HG03280 (cell line): ENCODE measurements around the gene EPHA2.
"Not testable (repeated sequence)": the region's sequence is repeated elsewhere in the genome, so short reads cannot be mapped to it uniquely, and the experiment has no call there.

Experiments
- ATAC-seq: cut with Tn5 transposase; IDR thresholded peaks from one replicate; pipeline ENCODE4 v1.9.1; 2021; ENCODE audit warnings: mild to moderate bottlenecking, moderate library complexity; ENCODE audit not compliant: unreplicated experiment

EPHA2 gene

DNA sequence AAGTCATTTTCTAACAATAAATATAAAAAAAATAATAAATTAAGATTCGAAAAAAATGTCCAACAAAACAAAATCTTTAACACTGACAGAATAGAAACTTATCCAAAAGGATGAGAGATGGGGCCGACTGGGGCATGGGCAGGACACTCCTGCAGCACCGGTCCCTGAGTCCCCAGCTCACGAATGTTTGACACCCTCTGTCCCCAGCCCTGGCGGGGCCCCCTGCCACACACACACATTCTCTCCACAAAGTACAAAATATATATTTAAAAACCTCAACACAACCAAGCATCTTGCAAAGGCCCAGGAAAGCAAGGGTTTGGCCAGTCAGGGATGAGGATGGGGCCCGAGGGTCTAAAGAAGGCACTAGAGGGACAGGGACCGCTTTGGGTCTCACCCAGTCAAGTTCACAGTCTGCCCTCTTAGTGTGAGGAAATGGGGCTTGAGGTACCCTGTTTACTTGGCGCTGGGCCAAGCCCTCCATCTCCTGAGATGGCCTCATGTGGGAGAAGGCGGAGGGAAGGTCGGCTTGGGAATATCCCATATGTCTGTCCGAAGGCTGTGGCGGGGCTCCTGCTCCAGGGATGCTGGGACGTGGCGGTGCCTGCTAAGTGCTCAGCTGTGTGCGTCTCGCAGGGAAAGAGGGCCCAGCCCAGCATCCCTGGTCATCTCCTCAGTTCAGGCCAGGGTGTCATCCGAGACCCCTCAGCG lies 31.3 kb downstream of the EPHA2 start:
- no peak for ATAC-seq

DNA sequence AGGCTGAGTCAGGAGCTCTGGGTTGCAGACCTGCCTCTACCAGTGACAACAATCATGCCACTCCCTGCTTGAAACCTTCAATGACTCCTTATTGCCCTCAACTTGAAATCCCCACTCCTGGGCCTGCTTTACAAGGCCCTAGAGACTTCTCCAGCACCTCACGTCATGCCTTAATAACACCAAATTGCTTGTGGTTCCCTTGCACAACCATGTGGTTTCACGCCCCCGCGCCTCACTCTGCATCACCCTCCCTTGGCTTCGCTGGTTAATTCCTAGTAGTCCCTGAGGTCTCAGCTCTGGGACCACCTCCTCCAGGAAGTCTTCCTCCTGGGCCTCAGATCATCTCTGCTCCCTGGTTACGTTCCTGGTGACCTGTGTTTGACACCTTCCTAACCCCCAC lies 33.0 kb downstream of the EPHA2 start:
- no peak for ATAC-seq

DNA sequence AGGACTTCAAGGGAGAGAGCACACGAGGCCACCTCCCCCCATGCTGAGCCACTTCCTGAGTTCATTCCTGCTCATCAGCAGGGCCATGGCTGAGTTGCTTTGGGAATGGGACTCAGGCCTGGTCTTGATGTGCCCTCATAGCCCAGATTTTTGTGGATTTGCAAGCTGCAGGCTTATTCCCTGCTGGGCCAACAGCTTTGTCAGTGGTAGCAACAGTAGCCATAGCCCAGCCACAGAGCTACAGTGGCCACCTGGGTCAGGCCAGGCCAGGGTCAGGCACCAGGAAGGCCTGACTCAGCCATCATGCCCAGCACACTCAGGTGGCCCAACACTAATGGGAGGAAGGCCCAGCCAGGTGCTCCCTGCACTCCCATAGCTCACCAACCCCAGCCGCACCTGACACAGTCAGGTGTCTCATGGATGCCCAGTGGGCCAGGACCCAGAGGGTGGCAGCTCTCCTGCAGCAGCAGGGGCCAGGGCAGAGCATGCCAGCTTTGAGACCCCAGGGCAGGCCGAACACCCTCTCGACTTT lies 33.5 kb downstream of the EPHA2 start:
- no peak for ATAC-seq

DNA sequence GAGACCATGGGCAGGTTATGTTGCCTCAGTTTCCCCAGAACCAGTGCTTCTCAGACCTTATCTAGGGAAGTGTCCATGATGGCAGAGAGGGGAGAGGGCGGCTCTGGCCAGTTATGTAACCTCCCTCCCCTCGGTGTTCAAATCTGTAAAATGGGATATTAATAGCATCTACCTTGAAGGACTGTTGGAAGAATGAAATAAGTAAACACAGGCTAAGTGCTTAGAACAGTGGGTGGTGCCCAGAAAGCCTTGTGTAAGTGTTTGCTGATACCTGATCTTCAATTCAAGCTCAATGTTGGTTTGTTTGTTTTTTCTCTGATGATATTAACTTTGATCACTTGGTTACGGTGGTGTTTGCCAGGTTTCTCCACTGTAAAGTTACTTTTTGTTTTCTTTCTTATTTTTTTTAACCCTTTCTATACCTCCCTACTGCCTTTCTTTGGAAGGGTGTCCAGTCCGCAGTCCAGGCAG lies 34.9 kb downstream of the EPHA2 start:
- no peak for ATAC-seq

DNA sequence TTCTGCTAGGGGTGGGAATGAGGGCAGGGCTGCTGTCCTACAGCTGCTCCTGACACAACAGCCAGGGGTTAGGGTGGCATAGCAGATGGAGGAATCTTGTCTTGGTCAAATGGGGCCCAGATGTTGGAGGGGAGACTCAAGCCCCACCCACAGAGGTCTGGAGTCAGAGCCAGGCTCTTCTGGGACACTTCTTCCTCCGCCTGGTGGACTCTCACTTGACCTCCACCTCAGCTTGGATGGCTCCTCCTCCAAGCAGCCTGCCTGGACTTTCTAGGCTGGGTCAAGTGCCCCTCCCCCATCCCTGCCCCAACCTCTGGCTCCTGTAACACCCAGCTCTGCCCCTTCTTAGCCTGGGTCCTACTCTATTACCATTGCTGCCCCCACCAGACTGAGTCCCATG lies 35.5 kb downstream of the EPHA2 start:
- no peak for ATAC-seq

DNA sequence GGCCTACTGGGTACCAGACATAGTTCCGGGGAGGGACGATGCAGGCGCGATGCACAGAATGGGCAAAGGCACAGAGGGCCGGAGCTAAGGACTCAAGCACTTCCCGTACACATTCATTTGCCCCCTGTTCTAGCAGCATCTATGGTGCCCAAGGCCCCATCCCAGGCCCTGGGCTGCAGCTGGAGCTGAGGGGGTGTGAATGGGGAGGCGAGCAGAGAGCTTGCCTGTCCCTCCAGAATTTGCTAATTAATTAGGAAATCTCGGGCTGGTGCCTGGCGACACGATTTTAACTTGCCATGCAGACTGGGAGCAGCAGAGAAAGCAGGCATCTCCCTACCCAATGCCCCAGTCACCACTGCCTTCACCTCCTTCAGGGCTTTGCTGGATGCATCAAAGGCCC lies 35.9 kb downstream of the EPHA2 start:
- no peak for ATAC-seq

DNA sequence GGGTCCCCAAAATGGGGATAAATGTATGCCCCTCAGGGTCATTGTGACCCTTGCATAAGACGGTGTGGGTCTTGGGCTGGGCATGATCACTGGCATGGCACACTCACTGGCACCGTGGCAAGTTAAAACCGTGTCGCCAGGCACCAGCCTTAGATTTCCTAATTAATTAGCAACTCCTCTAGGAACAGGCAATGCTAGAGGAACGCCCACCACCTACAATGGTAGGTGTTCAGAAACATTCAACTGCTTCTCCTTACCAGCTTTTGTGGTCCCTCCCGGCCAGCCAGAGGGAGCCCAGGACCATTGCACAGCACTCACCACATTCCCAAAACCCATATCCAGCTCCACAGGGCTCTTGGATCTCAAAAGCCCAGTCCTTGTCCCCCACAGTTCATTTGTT lies 36.4 kb downstream of the EPHA2 start:
- ATAC-seq: no peak

DNA sequence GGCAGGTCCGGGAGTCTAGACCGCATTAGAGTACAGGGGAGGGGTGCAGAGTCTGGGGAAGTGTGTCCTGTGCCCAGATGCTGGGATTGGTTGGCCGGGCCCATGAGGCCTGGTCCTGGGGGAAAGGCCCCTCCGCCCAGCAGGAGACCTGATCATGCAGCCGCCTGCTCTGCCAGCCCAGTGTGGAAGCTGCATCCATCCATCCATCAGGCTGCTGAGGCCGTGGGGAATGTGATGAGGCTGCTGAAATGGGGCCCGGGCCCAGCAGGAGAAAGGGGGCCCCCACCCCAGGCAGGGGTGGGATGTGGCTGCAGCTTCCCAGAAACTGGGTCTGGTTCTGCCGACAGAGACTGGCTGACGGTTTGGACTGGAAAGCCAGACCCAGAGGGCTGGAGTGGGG lies 37.2 kb downstream of the EPHA2 start:
- ATAC-seq: no peak

DNA sequence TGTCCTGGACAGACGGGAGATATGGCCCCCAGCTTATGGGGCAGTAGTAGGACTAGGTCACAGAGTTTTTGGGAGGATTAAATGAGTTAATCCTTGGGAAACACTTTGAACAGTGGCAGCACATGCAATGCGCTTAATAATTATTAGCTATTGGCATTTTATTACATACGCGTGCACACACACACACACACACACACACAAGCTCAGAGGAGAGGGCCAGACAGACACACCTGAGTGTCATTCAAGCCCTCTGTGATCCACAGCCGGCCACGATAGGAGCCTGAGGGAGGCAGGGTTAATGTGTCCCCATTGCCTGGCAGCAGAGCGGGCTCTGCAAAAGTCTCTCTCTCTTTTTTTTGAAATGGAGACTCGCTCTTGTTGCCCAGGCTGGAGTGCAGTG lies 37.9 kb downstream of the EPHA2 start:
- no peak for ATAC-seq

DNA sequence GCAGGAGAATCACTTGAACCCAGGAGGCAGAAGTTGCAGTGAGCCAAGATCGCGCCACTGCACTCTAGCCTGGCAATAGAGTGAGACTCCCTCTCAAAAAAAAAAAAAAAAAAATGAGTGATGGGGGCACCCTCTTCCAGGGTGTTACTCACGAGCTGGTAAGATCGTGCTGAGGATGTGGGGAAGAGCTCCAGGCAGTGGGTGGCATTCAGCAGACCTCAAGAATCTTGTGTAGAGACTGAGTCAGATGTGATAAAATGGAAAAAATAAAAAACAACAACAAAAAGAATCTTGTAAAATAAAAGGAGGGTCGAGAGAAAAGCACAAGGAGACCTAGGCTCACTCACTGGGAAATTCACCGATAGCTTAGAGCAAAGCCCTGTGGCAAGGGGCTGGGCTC lies 38.5 kb downstream of the EPHA2 start:
- no peak for ATAC-seq

DNA sequence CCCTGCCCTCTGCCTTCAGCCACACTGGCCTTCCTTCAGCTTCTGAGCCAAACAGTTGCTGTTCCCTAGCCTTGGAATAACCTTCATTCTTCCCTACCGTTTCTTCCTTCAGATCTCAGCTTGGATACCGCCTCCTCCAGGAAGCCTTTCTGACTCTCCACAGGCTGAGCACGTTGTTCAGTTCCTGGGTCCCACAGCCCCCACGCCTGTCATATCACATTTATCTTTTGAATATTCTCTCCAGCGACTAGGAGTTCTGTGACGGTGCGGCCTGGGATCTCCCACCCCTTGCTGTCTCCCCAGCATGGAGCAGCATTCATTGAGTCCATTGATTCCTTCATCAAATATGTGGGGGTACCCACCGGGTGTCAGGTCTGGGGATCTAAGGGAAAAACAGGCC lies 39.2 kb downstream of the EPHA2 start:
- ATAC-seq: no peak

DNA sequence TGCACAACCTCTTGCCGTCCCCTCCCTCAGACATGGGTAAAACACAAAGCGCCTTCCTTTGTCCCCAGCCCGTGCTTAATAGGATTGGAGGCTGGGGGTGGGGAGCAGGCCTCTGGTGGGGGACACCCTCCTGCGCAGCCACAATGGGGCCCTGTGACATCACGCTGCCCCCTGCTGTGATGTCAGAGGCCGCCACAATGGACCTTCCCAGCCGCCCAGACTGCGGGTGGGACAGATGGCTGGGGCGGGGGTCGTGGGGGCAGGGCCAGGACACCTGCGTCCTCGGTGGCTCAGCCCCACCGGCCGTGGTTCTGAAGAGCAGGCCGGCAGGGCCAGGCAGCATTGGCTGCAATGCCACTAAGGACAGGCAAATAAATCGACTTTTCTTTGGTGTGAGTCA lies 39.9 kb downstream of the EPHA2 start:
- ATAC-seq: no peak

DNA sequence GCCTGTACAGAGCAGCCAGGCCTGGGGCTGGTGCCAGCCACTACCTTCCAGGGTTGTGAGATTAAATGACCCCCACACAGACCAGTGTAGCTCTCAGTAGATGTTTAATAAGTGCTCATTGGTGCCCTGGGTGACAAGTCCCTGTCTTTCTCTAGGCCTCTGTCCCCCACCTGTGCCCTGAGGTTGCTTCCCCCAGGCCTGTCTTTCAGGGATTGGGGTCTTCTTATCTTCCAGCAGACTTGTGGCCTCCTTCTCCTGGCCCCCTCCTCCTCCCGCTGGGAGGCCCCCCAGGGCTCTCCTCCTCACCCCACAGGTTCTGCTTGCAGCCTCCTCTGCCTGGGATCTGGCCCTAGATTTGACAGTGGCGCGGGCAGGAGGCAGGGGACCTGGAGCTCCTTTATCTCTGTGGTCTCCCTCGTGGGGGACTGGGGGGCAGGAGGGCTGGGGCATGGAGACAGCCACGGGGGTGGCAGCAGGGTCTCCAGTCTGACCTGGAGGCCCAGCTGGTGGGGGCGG lies 40.3 kb downstream of the EPHA2 start:
- ATAC-seq: no peak

DNA sequence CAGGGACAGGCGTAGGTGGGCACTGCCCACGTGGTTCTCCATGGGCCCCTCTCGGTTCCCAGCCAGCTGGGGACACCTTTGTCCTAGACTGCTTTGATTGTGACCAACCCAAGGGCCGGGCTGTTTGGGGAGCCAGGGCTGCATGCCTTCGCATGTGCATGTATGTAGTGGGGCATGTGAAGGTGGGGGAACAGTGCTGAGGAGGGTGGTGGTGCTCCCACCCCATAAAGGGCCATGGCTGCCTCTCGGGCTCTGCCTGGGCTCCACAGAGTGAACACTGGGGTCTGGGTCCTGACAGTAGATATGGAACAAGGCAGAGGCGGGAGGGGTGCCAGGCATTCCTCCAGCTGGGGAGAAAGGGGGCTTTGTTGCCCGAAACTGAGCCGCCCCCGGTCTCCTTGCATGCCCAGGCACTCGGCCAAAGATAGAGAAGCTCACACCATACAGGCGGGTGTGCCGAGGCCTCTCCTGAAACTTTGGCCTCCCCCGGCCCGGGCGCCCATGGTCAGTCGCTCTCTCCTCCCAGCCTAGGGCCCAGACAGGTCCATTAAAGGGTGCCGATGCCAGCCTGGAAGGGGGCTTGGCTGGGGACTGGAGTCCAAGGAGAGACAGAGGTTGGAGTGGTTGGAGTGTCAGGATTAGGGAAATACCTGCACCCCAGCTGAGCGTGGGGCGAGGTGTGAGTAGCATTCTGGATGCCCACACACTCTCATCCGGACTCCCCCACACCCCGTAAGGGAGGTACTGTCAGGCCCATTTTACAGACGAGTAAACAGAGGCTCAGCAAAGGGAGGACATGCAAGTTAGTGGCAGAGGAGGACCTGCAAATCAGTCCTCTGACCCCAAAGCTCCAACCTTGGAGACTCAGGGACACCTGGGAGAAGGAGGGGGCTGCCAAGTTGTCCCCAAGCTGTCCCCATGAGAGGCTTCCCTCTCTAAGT lies 41.1 kb downstream of the EPHA2 start:
- no peak for ATAC-seq

DNA sequence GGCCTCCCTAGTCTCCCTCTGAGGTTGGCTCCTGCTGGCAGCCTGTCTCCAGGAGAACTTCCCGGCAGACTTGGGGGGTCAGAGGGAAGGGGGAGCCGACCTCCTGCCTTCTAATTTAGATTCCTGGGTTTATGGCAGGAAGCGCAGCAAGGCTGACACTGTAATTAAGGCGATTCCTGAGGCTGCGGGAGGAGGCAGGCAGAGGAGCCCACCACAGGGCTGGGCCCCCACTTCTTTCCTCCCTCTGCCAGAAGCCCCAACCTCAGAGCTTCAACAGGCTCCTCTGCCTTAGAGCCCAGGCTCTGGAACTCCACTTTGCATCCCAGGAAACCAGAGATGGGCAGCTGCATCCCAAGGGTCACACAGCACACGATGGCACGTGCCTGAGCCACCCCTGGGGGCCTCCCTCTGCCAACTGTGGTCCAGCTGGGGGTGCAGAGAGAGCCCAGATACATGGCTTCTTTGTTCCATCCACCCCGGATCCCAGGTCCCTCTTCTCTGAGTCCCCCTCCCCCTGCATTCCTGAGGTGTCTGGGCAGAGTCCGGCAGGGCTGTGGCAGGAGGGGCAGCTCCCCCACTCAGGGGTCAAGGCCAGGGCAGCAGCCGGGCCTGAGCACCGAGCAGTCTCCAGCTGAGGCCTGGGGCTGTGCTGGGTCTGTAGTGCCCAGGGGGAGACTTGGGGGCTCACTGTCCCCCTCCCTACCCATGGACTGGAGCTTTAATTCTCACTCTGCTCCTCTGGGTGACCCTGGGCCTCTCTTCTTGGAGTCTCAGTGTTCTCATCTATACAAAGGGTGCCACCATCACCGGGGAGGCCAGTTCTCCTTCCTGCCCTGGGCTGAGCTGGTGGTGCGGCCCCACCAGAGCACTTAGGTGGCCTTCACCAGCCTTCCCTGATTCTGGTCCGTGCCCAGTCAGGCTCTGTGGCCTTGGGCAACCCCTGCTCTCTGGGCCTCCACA lies 43.0 kb downstream of the EPHA2 start:
- ATAC-seq: no peak

DNA sequence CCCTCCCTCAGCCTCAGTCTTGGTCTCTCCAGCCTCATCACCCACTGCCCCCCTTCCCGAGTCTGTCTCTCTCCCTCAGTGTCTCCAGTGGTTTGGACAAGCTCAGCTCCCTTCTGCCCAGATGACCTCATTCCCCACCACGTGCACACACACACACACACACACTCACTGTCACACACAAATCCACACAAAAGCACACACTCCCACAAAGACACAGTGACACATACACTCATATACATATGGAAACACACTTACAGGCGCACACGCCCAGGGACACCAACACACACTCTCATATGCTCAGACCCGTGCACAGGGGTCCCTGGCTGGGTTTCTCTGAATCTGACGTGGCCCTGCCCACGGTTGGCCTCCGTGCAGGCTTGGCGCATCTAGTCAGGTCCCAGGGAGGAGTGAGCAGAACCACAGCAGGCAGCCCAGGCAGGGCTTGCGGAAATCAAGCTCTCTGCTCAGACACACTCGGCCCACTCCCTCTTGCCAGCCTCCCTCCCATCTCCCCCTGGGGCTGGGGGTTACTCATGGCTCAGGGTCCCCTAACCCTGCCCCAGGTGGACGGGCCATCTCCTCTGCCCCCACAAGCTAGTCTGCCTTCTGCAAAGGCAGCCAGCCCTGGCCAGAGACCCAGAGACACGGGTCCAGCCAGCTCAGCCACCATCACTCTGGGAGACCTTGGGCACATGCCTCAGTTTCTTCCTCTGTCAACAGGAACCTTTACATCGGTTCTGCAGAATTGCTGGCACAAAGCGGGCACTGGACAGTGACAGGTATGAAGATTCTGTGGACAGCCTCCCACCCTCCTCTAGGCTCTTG lies 43.9 kb downstream of the EPHA2 start:
- no peak for ATAC-seq

DNA sequence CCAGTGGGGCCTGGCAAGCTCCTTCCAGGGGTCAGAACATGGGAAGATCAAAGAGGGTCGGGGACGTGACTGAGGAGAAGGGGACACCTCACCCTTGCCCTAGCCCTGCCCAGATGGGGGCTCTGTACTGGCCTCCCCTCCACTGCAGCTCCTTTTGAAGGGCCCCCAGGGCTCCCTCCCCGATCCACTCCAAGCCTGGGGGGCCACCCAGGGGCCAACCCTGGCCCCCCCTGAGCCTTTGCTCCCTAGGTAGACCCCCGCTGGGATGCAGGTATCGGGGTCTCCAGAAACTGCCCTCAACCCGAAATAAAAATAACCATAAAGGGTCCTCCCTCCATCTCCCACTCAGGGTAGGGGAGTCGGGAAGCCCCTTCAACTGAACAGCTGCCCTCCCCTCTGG lies 45.0 kb downstream of the EPHA2 start:
- no peak for ATAC-seq

DNA sequence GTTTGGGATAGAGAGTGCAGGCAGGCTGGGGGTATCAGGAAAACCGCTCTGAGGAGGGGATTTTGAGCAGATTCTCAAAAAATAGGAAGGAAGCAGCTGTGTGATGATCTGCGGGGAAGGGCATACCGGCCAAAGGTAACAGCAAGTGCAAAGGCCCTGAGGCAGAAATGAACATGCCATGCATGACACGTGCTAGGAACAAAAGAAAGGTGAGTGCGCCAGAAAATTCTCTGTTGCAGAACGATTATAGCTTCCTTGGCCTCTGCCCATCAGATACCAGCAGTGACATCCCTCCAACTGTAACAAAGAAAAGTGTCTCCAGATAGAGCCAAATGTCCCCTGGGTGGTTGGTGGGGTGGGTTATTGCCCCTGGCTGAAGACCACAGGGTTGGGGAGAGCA lies 45.4 kb downstream of the EPHA2 start:
- ATAC-seq: no peak

DNA sequence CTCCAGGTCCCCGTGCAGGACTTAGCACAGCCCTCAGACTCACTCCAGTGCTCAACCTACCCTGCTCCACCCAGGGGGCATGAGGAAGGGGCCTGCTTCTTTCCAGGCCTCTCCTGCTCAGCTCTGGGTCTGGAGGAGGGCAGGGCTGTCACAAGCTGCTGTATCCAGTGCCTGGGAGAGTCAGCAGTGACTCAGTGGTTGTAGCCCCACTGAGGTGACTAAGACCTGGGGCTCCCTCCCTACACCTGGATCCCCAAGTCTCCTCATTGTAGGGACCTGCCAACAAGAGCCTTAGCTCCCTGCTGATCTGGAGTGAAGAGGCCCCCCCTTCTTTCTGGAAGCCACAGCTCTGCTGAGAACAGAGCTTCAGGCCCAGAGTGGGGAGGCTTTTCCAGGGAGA lies 46.3 kb downstream of the EPHA2 start:
- no peak for ATAC-seq

DNA sequence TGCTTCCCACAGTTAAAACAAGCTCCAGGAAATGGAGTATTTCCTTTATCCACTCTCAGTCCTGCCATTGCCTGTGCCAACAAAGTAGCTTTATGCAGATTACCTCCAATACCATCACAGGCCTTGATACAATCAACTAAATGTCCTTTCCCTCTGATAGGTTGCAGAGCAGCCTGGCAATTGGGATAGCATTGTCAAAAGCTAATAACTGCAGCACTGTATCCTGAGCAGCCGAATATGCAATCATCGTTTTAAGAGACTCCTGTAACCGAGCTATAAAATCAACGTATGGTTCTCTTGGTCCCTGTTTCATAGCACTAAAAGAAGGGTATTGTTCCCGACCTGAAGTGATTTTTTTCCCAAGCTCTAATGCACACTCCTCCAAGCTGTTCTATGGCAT lies 48.8 kb downstream of the EPHA2 start:
- not testable (repeated sequence) for ATAC-seq
